K562 (cell line): ENCODE measurements around the gene TRIO. TPM values are rescaled to one million over a fixed set of nuclear protein-coding genes. Genes with fewer than 3 reads are reported as not detected.

Source experiments
- ATAC-seq: fragments of 200-7000 bp; cut with Tn5 transposase; 3 replicates; pipeline ENCODE4 v1.9.1; 2020; ENCODE audit warnings: moderate library complexity
- BruUV-seq: library from RNA; stranded (reverse); fragments of 400-500 nt; replicated peaks from 2 replicates; lab custom pipeline; 2021; lab: Mats Ljungman, UMichigan
- CTCF ChIA-PET: fragments of 300-600 bp; formaldehyde crosslinking; extraction: SDS; loops from one replicate; lab custom pipeline; 2021; ENCODE audit warnings: low intra/inter-chr PET ratio; lab: Yijun Ruan, JAX
- POLR2A ChIA-PET: fragments of 300-600, 350-650 bp; sonication (Branson Sonifier 250); formaldehyde crosslinking; extraction: SDS; loops from one replicate; lab custom pipeline; 2021; ENCODE audit warnings: antibody characterized with exemption, inconsistent platforms; lab: Yijun Ruan, JAX
- DNase-seq, 4 experiments: peaks; one replicate each; pipeline versions ENCODE4 v3.0.0 to v3.0.0-alpha.2; 2011 to 2018; ENCODE audit warnings: low spot score in 3 of 4, mixed read lengths in 3 of 4; ENCODE audit errors: extremely low read depth in 1 of 4
- FAIRE-seq: peaks from 2 replicates; lab custom pipeline; 2011; peaks lifted over from hg19 to GRCh38; lab: Jason Lieb, UNC
- H2AFZ ChIP-seq: 2 replicates; pipeline ENCODE4 v1.6.0; 2011; ENCODE audit warnings: low read depth, low read length, control low read depth, inconsistent platforms
- H3K27ac ChIP-seq: fragments of 200-600 bp; 3 replicates; pipeline ENCODE4 v1.8.0; 2011; ENCODE audit warnings: low read depth, mild to moderate bottlenecking, control low read depth, inconsistent platforms, low read length, moderate library complexity, mixed read lengths; ENCODE audit errors: extremely low read depth
- H3K27me3 ChIP-seq, 2 experiments: fragments of 300-600 bp in 1 of 2; 2 replicates in 1 of 2; 3 replicates in 1 of 2; pipeline versions ENCODE4 v1.6.0 to v1.8.0; 2011; ENCODE audit warnings: inconsistent platforms in 2 of 2, low read length in 2 of 2, mild to moderate bottlenecking in 1 of 2, mixed read lengths in 1 of 2, moderate library complexity in 1 of 2; ENCODE audit not compliant: control insufficient read depth in 2 of 2, insufficient read depth in 2 of 2
- H3K36me3 ChIP-seq: fragments of 300-600 bp; 3 replicates; pipeline ENCODE4 v1.8.0; 2011; ENCODE audit warnings: mild to moderate bottlenecking, low read length, inconsistent platforms; ENCODE audit not compliant: control insufficient read depth, insufficient read depth
- H3K4me1 ChIP-seq, 2 experiments: fragments of 200-600 bp in 1 of 2; replicated peaks in 1 of 2; 2 replicates in 1 of 2; 3 replicates in 1 of 2; pipeline versions ENCODE4 v1.5.1 to v1.8.0; 2011; ENCODE audit warnings: inconsistent platforms in 2 of 2, low read length in 2 of 2, mild to moderate bottlenecking in 1 of 2, mixed read lengths in 1 of 2, moderate library complexity in 1 of 2; ENCODE audit not compliant: control insufficient read depth in 2 of 2, insufficient read depth in 2 of 2
- H3K4me2 ChIP-seq: 2 replicates; pipeline ENCODE4 v1.6.1; 2011; ENCODE audit warnings: low read length, control low read depth, inconsistent platforms, mixed read lengths; ENCODE audit not compliant: insufficient read depth
- H3K4me3 ChIP-seq: fragments of 200-600 bp; sonication (generic), shearing (Covaris generic); 2 replicates; pipeline ENCODE4 v1.5.1; 2016; ENCODE audit warnings: control low read depth, inconsistent platforms
- H3K79me2 ChIP-seq: fragments of 200-600 bp; 3 replicates; pipeline ENCODE4 v1.8.0; 2011; ENCODE audit warnings: low read length, inconsistent platforms; ENCODE audit not compliant: control insufficient read depth, insufficient read depth
- H3K9ac ChIP-seq, 2 experiments: 2 replicates each; pipeline versions ENCODE4 v1.6.0 to v1.6.1; 2011; ENCODE audit warnings: low read depth in 2 of 2, low read length in 2 of 2, control low read depth in 1 of 2, inconsistent platforms in 1 of 2, mild to moderate bottlenecking in 1 of 2, mixed read lengths in 1 of 2; ENCODE audit not compliant: insufficient read depth in 1 of 2
- H3K9me1 ChIP-seq: one replicate; pipeline ENCODE4 v1.6.0; 2011; ENCODE audit warnings: inconsistent platforms, mild to moderate bottlenecking, low read length, moderate library complexity; ENCODE audit not compliant: control insufficient read depth, insufficient read depth
- H3K9me3 ChIP-seq: replicated peaks from 2 replicates; pipeline ENCODE4 v1.5.1; 2011; ENCODE audit warnings: low read depth, low read length, inconsistent platforms; ENCODE audit not compliant: control insufficient read depth, insufficient read depth
- H4K20me1 ChIP-seq: replicated peaks from 2 replicates; pipeline ENCODE4 v1.6.1; 2011; ENCODE audit warnings: low read length, inconsistent platforms, mixed read lengths; ENCODE audit not compliant: control insufficient read depth, insufficient read depth
- ATF7 ChIP-seq: fragments of 450-650 bp; IDR thresholded peaks from 2 replicates; pipeline ENCODE4 v1.7.1; 2014; ENCODE audit warnings: mild to moderate bottlenecking, moderate library complexity
- EWSR1 ChIP-seq: fragments of 450-650 bp; IDR thresholded peaks from 2 replicates; pipeline ENCODE4 v1.6.1; 2018; ENCODE audit warnings: borderline replicate concordance, mild to moderate bottlenecking, low read depth, moderate library complexity; ENCODE audit not compliant: partially characterized antibody
- HNRNPLL ChIP-seq: fragments of 200-400 bp; formaldehyde crosslinking; IDR thresholded peaks from 2 replicates; pipeline ENCODE4 v1.6.1; 2017; ENCODE audit warnings: low read length, low read depth, mild to moderate bottlenecking; ENCODE audit not compliant: poor library complexity, severe bottlenecking
- HOXB6 ChIP-seq: fragments of 250-450 bp; sonication (Bioruptor Pico); IDR thresholded peaks from 2 replicates; pipeline ENCODE4 v1.5.1; 2022; ENCODE audit warnings: mild to moderate bottlenecking, borderline replicate concordance
- JUNB ChIP-seq: fragments of 450-650 bp; formaldehyde crosslinking; conservative IDR thresholded peaks from 2 replicates; pipeline ENCODE4 v1.4.0; 2020; ENCODE audit warnings: mild to moderate bottlenecking
- MEIS2 ChIP-seq: fragments of 450-650 bp; IDR thresholded peaks from 2 replicates; pipeline ENCODE4 v1.6.1; 2014; ENCODE audit warnings: mild to moderate bottlenecking; ENCODE audit not compliant: partially characterized antibody
- PHB2 ChIP-seq: fragments of 450-650 bp; IDR thresholded peaks from 2 replicates; pipeline ENCODE4 v1.6.1; 2017; ENCODE audit warnings: low read depth
- SMAD2 ChIP-seq: fragments of 150-350 bp; IDR thresholded peaks from 2 replicates; pipeline ENCODE4 v1.6.1; 2014; ENCODE audit warnings: low read depth, mild to moderate bottlenecking, low read length
- SRSF1 ChIP-seq: fragments of 200-400 bp; formaldehyde crosslinking; IDR thresholded peaks from 2 replicates; pipeline ENCODE4 v1.6.1; 2017; ENCODE audit warnings: mild to moderate bottlenecking, low read depth, low read length, moderate library complexity
- ZBTB11 ChIP-seq, 3 experiments: fragments of 200-800 bp in 1 of 3; fragments of 250-450 bp in 1 of 3; fragments of 450-650 bp in 1 of 3; sonication (Bioruptor Pico) in 1 of 3; sonication (Bioruptor generic) in 1 of 3; formaldehyde crosslinking in 1 of 3; IDR thresholded peaks; 2 replicates each; pipeline versions ENCODE4 v1.6.1 to v1.8.0; 2016 to 2022; ENCODE audit warnings: mild to moderate bottlenecking in 2 of 3, missing genetic modification characterization in 2 of 3, missing compliant biosample characterization in 1 of 3, moderate library complexity in 1 of 3
- ZNF253 ChIP-seq: fragments of 250-450 bp; sonication (Bioruptor Pico); conservative IDR thresholded peaks from 2 replicates; pipeline ENCODE4 v1.6.1; 2021; ENCODE audit warnings: mild to moderate bottlenecking
- ZNF324 ChIP-seq: fragments of 250-450 bp; sonication (Bioruptor Pico); IDR thresholded peaks from 2 replicates; pipeline ENCODE4 v1.4.0; 2020; ENCODE audit warnings: mild to moderate bottlenecking
- WGBS: fragments of 100-300 bp; shearing (Covaris generic); methylation state at CpG from one replicate; pipeline ENCODE4 v1.1.6; 2016; ENCODE audit warnings: low coverage, mixed read lengths; ENCODE audit not compliant: insufficient coverage; ENCODE audit errors: missing lambda C conversion rate; 5-methylcytosine and 5-hydroxymethylcytosine counted together
- in situ Hi-C: fragments of 300-500 bp; cut with MboI; formaldehyde crosslinking; loops from 4 replicates; pipeline ENCODE4 v1.15.0; 2018; ENCODE audit warnings: inconsistent platforms, mixed read lengths
- intact Hi-C: fragments of 100-400 bp; cut with micrococcal nuclease; formaldehyde crosslinking; loops from 2 replicates; pipeline ENCODE4 v1.14.2; 2022
- polyA plus RNA-seq, 8 experiments: library from polyadenylated mRNA; depleted of rRNA in 4 of 8; stranded (reverse) in 5 of 8; unstranded in 3 of 8; fragments of >200 nt; fragmentation: Nextera tagmentation in 2 of 8; fragmentation: Illumina TruSeq in 1 of 8; extraction: Ambion mirVana in 2 of 8; extraction: Trizol in 1 of 8; gene quantifications; 2 replicates each; pipeline versions ENCODE4 v1.2.1 to v1.2.3, GENCODE V29; 2011 to 2014; ENCODE audit warnings: inconsistent platforms in 1 of 8, missing spikeins in 1 of 8
- total RNA-seq, 7 experiments: library from RNA; depleted of rRNA in 6 of 7; stranded (reverse); fragments of >200 nt in 6 of 7; fragmentation: Illumina TruSeq in 2 of 7; extraction: Trizol in 2 of 7; gene quantifications; 2 replicates each; pipeline versions ENCODE4 v1.2.1 to v1.2.3, GENCODE V29; 2011 to 2021; ENCODE audit warnings: low replicate concordance in 1 of 7

The TRIO gene
- total and polyA plus RNA-seq, 9 of the 15 experiments (the other 6 are each of a cell fraction or from before 2014, with no cell fraction given), result 0.24 to 5.0 (median 1.1) TPM

DNA sequence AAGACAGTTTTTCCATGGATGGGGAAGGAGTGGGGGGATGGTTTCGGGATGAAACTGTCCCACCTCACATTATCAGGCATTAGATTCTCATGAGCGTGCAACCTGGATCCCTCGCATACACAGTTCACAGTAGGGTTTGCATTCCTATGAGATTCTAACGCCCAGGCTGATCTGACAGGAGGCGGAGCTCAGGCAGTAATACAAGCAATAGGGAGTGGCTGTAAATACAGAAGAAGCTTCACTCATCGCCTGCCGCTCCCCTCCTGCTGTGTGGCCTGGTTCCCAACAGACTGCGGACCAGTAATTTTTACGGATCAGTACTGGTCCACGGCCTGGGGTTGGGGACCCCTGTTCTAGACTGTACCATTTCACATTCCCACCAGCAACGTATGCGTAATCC is 370.1 kb downstream of the TRIO start:
- no TSS peak for BruUV-seq
- H3K36me3 ChIP-seq, result no peaks in the 10 kb centered on the region
- H3K9me1 ChIP-seq, result no peaks in the 10 kb centered on the region
- H3K4me2 ChIP-seq, result no peak overlapping the region
- in situ Hi-C loops (no loop called here), intact Hi-C loops (no loop called here)
- no peak overlapping the region for H3K27ac ChIP-seq
- WGBS, result under 1% methylated on average over 12 of the region's 12 CpGs
- no peaks in the 10 kb centered on the region for H3K79me2 ChIP-seq
- DNase-seq, result no peak
- H3K9ac ChIP-seq, result no peak overlapping the region
- CTCF ChIA-PET, result no interaction called here
- no peak overlapping the region for H2AFZ ChIP-seq
- no peak for ATAC-seq
- no peak overlapping the region for H3K4me3 ChIP-seq
- no peak for TF ChIP-seq HNRNPLL
- TF ChIP-seq MEIS2, result peak; percentile 42
- TF ChIP-seq, all 486 proteins: peak for 1
- H3K9me3 ChIP-seq, result no peaks in the 10 kb centered on the region
- H4K20me1 ChIP-seq, result no peaks in the 10 kb centered on the region
- peaks cover 9 to 21% of the 10 kb centered on the region in 2 experiments; a peak in 4 of 5 replicates for H3K27me3 ChIP-seq
- no peaks in the 10 kb centered on the region for H3K4me1 ChIP-seq
- POLR2A ChIA-PET, result no interaction called here
- FAIRE-seq, result no peak

DNA sequence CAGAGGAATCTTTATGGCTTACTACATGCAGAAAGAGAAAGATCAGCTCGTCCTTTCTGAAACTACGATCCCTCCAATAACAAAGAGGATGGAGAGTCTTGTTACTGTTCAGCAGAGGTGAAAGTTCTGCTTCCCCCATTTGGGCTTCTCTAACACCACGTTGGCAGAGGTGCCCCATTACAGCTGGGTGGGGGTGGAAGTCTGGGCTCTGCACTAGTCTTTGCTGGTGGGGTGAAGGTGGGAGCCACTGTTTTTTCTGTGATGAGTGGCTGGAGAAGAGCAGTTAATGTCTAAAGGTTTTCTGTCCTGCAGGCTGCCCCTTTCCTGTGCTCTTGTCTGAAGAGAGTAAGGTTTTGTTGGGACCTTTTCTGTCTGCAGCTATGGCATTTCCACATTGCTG is 373.8 kb downstream of the TRIO start:
- intact Hi-C loops, result no loop called here
- Histone ChIP-seq H3K4me3 (no peak overlapping the region), H3K27ac (no peak overlapping the region), H3K9ac (no peak overlapping the region), H3K79me2 (no peaks in the 10 kb centered on the region), H4K20me1 (no peaks in the 10 kb centered on the region), H3K36me3 (no peaks in the 10 kb centered on the region), H3K9me3 (no peaks in the 10 kb centered on the region), H3K27me3 (peaks cover 0 to 5% of the 10 kb centered on the region in 2 experiments; a peak in 1 of 5 replicates), H3K4me1 (no peaks in the 10 kb centered on the region), H3K9me1 (no peaks in the 10 kb centered on the region), H2AFZ (no peak overlapping the region), H3K4me2 (no peak overlapping the region)
- POLR2A ChIA-PET, result no interaction called here
- ATAC-seq (no peak), DNase-seq (no peak), FAIRE-seq (no peak)
- WGBS, result 0% methylated on average over 3 of the region's 3 CpGs
- no TSS peak for BruUV-seq
- in situ Hi-C loops, result no loop called here
- CTCF ChIA-PET, result no interaction called here
- no peak for TF ChIP-seq ZBTB11 (CRISPR knock-in tag; IDR thresholded peaks at IDR 0.05)
- TF ChIP-seq SMAD2, result no peak
- TF ChIP-seq ATF7, result no peak
- TF ChIP-seq SRSF1, result no peak
- no peak for TF ChIP-seq EWSR1
- no peak for TF ChIP-seq HOXB6 (CRISPR knock-in tag)
- TF ChIP-seq ZNF324, result no peak
- no peak for TF ChIP-seq ZNF253
- TF ChIP-seq PHB2, result no peak
- TF ChIP-seq JUNB (CRISPR knock-in tag), result no peak
